ENCODE measurements around the gene MYL9.

Gene MYL9

GRCh38 chr20:36538026-36538722 is 3.1 kb upstream of the MYL9 start:
- Histone ChIP-seq H3K4me3 (no peak overlapping the region), H3K27ac (peak overlapping the region; percentile 84 to 99)
- no peak for DNase-seq (ENCODE audit: low spot score)
- no peak for TF ChIP-seq CTCF (IDR thresholded peaks at IDR 0.05)

GRCh38 chr20:36540551-36541211 is 638 bp upstream of the MYL9 start:
- TF ChIP-seq CTCF (IDR thresholded peaks at IDR 0.05), result no peak
- DNase-seq (ENCODE audit: low spot score), result no peak
- Histone ChIP-seq H3K4me3 (peak overlapping the region; percentile 84), H3K27ac (peak overlapping the region; percentile 98 to 99)

- no peak for DNase-seq (ENCODE audit: low spot score)
- TF ChIP-seq CTCF (IDR thresholded peaks at IDR 0.05), result peak; percentile 45
- peak overlapping the region; percentile 84 for H3K4me3 ChIP-seq
- peak overlapping the region; percentile 98 to 99 for H3K27ac ChIP-seq
Observed at GRCh38 chr20:36541768-36542488, 609 bp downstream of the MYL9 start.

- no peak for DNase-seq (ENCODE audit: low spot score)
- peak overlapping the region; percentile 98 to 99 for H3K27ac ChIP-seq
- peak overlapping the region; percentile 84 for H3K4me3 ChIP-seq
- TF ChIP-seq CTCF (IDR thresholded peaks at IDR 0.05), result no peak
Observed at GRCh38 chr20:36542516-36543183, 1.3 kb downstream of the MYL9 start.

- DNase-seq (ENCODE audit: low spot score), result peak; percentile 94
Observed at GRCh38 chr20:36543184-36544133, 2.1 kb downstream of the MYL9 start.

More at GRCh38 chr20:36543184-36544133, 2.1 kb downstream of the MYL9 start:
- Histone ChIP-seq H3K4me3 (peak overlapping the region; percentile 84), H3K27ac (peak overlapping the region; percentile 98 to 99)
- no peak for TF ChIP-seq CTCF (IDR thresholded peaks at IDR 0.05)
